GM18502 (cell line): ENCODE results near the gene ATP5F1E.
A peak's percentile ranks its signal among the peaks of the same experiment; 100 is the strongest.
"Not testable (repeated sequence)": the region's sequence is repeated elsewhere in the genome, so short reads cannot be mapped to it uniquely, and the experiment has no call there.

Experiments
- ATAC-seq: cut with Tn5 transposase; IDR thresholded peaks from one replicate; pipeline ENCODE4 v1.9.1; 2021; ENCODE audit warnings: mild to moderate bottlenecking; ENCODE audit not compliant: unreplicated experiment, poor library complexity

Gene ATP5F1E

DNA sequence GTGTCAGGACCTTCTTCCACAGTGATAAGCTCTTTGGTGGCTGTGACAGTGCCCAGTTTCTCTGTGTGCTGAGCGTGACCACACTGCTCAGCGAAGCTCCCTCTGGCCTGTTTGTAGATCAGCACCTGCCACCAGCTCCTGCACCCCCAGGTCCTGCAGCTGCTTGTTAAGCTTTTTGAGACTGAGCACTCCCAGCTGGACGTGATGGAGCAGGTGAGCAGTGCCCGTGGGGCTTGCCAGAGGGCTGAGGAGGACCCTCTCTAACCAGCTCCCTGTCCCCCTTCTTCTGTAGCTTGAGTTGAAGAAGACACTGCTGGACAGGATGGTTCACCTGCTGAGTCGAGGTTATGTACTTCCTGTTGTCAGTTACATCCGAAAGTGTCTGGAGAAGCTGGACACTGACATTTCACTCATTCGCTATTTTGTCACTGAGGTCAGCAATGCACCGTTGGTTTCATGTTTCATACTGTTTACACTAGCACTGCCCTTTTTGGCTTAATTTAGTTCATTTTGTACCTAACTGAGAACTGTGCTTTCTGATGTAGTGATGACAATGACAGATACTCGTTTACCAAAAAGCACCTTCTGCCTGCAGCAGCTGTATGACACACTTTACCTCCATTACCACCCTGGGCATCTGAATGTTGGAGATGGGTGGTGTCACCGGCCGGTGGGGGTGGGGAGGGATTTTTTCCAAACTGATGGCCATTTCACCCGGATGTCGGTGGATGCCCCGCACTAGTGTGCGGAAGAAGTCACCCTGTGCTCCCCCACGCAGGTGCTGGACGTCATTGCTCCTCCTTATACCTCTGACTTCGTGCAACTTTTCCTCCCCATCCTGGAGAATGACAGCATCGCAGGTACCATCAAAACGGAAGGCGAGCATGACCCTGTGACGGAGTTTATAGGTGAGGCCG is 38.5 kb downstream of the ATP5F1E start:
- ATAC-seq, result no peak

DNA sequence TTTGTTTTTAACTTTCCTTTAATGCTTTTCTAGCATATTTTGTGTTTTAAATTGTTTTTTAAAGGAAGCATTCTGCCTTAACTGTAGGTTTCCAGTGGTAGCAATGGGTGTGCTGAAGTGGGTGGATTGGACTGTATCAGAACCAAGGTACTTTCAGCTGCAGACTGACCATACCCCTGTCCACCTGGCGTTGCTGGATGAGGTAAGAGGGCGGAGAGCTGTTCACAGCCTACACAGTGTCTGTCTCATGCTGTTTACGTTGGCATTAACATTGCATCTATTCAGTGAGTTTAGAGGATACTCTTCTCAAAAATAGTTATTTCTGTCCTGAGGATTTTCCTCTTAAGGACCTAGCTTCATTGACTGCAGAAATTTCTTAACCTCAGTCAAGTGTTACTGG is 39.2 kb downstream of the ATP5F1E start:
- ATAC-seq, result no peak

DNA sequence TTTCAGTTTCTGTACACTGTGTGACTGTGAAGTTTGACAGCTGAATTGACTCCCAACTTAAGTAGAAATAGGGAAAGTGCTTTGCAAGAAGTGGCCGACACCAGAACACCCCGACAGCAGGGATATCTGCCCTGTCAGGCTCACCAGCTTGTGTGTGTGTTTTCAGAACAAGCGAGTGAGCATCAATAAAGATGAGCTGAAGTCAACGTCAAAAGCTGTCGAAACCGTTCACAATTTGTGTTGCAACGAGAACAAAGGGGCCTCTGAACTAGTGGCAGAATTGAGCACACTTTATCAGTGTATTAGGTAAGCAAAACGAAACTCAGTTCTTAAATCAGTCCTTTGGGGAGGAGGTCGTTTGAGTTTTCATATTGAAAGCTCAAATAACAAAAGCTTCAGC is 40.4 kb downstream of the ATP5F1E start:
- ATAC-seq, result no peak

DNA sequence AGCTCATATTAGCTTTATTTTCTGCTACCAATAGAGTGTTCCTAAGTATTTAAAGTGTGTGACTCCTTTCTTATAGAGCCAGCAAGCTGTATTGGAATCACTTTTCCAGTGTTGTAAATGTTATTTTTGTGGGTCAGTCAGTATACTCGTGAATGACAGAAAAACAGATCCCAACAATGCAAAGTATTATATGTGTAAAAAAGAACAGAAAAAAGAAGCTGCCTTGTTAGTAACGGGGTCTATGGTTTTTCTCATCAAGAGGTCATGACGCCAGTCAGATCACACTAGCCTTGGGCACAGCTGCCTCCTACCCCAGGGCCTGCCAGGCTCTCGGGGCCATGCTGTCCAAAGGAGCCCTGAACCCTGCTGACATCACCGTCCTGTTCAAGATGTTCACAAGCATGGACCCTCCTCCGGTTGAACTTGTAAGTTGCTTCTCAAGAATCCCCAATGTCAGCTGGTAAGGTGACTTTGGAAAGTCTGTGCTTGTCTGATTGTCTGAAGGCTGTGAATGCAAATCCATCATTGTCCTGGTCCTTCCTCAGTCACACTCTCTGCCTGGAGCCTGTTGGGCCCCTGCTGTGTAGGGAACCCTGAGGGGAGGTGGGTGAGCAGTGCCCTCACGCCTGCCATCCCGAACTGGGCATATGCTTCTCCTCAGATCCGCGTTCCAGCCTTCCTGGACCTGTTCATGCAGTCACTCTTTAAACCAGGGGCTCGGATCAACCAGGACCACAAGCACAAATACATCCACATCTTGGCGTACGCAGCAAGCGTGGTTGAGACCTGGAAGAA is 41.3 kb downstream of the ATP5F1E start:
- ATAC-seq, result no peak

DNA sequence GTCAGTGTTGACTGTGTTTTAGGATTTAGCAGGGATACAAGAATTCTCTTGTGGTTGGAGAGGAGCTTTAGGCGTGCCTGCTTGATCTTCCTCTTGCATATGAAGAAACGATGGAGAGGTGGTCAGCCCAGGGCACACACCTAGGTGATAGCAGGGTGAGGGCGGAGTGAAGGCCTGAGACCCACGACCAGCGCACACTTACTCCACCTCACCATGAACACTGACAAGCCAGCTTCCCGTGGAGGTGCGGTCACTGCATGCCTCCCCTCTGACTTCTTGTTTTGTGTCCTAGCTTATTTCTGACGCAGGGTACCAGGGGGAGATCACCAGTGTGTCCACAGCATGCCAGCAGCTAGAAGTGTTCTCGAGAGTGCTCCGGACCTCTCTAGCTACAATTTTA is 42.9 kb downstream of the ATP5F1E start:
- no peak for ATAC-seq

DNA sequence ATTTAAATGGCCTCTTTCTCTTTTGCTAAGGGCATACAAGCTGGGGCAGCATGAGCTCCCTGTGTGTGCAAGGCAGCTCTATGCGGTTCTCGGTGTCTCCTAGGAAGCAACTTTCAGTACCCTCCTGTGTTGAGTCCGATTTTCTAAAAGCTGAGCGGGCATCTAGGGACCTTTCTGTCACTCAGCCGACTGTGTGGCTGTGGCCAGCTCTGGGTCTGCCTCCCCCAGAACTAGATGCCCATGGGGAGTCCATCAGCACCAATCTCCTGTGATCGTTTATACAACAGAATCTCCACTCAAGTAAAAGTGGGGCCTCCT is 43.6 kb downstream of the ATP5F1E start:
- no peak for ATAC-seq

DNA sequence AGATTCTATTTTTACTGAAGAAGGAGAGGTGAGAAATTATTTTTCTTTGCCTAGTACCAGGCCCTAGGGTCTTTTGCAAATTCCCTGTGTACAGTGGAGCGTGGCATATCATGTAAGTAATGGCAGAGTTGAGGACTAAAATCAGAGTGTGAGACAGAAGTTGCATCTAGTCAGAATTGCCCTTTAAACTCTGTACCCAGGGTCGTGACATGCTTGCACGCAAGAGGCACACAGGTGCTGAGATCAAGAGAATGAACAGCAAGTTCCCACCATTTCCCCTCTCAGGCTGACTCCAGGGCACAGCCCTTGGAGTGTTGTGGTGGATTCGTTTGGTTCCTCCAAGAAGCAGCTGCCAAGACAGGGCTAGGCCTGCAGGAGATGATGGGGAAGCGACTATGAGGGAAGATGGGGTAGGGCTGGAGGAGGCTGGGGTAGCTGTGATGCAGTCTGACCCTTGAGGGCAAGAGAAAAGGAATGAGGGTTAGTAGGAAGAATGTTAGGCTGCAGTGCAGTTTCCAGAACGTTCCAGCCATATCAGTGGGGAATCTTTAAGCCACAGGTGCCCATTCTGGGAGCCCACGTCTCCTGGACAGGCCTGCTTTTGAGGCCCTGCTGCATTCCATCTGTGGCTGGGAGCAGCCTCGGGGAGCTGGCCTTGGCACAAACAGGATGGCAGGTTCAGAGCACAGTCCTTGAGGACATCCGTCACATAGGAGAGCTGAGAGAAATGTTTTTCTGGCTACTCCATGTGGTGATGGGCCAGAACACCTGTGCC is 44.2 kb downstream of the ATP5F1E start:
- no peak for ATAC-seq

DNA sequence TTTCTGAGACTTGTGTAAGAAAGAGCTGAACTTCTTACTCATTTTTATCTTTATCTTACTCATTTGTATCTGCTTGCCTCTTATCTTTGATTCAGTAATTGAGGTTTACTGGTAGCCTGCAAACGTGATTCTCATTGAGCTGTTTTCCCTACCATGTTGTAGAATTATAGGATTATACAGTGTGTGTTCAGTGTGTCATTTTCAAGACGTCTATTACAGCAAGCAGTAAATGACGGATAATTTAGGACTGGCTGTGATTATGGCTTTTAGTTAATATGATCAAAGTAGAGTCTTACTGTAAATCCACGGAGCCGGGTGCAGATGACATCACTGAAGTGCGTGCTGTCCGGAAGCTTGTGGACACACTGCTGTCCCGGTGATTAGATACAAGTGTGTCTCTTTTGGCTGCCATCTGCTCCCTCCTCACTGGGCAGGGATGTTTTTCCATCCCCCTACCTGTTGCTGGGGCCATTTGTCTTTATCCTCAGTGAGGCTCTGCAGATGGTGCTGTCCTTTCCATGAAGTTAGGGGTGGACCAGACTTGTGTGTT is 45.1 kb downstream of the ATP5F1E start:
- no peak for ATAC-seq

DNA sequence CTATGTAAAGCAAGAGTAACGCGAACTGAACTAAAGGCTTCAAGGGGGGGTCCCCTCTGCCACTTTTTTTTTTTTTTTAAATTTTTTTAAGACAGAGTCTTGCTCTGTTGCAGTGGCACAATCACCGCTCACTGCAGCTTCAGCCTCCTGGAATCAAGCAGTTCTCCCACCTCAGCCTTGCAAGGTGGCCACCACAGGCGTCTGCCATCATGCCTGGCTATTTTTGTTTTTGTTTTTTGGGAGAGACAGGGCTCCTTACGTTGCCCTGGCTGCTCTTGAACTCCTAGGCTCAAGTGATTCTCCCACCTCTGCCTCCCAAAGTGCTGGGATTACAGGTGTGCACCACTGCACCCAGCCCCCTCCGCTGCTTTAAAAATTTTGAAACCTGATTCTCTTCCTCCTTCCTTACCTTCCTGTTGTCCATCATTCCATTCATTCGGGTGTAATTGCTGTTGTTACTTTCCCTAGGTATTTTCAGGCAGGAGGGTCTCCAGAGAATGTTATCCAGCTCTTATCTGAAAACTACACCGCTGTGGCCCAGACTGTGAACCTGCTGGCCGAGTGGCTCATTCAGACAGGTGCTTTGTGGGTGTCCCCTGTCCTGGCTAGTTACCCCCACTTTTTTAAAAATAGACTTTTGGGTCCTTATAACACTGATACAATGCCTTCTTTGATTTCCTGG is 45.7 kb downstream of the ATP5F1E start:
- no peak for ATAC-seq

DNA sequence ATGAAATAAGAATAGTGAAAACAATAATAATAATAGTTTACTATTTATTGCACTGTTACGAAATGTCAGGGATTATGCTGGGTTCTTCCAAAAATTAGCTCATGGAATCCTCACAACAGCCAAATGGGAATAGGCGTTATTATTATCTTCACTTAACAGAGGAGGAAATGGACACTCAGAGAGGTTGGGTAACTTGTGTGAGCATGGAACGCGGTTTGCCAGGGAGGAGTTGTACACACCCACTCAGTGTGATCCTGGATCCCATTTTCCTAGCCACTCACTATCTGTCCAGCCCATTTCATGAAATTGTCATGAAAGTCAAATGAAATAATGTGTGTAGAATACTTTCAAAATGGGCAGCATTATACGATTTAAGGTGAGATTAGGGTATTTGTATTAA is 46.5 kb downstream of the ATP5F1E start:
- ATAC-seq, result no peak

DNA sequence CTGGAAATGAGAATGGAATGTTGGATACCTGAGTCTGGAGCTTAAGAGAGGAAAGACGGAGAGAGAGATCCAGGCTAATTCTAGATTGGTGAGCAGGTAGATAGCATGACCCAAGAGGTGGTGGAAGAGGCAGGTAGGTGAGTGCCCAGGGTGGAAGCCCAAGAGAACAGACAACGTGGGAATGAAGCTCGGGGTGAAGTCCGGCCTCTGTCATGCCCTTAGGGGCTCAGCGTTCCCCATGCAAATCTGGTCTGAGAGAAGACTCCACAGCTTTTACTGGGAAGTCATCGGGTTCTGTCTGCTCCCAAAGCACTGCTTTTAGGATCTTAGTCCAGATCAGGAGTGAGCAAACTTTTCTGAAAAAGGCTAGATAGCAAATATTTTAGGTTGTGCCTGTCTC is 47.4 kb downstream of the ATP5F1E start:
- ATAC-seq, result no peak

DNA sequence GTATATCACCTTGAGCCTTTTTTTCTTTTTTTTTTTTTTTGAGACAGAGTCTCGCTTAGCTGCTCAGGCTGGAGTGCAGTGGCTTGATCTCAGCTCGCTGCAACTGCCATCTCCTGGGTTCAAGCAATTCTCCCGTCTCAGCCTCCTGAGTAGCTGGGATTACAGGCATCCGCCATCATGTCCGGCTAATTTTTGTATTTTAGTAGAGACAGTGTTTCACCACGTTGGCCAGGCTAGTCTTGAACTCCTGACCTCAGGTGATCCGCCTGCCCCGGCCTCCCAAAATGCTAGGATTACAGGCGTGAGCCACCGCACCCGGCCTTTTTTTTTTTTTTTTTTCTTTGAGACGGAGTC is 49.0 kb downstream of the ATP5F1E start:
- ATAC-seq, result not testable (repeated sequence)

DNA sequence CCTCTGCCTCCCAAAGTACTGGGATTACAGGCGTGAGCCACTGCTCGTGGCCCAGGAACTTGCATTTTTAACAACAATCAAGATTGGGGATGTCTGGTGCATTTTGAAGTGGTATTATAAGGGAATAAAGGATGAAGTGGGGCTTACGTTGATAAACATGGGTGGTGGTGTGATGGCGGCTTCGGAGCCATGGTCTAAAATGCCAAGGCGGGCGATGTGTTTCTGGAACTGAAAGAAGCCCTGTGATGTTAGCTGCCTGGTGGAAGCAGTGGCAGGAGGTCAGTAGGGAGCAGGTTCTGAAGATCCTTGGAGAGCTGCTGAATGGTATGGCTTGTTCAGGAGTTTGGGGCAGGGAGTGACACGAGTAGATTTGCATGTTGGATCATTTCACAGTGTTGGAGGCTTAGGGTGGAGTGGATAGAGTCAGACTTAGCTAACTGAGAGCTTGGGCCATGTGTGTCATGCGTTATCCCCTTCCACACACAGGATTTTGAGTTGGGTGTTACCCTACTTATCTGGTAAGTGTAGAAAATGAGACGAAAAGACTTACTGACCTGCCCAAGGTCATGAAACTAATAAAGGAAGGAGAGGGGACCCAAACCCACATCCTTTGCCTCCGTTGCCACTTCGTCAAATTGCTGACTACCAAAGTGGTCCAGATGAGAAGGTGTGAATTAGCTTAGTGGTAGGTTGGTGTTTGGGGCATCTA is 49.6 kb downstream of the ATP5F1E start:
- ATAC-seq, result no peak

DNA sequence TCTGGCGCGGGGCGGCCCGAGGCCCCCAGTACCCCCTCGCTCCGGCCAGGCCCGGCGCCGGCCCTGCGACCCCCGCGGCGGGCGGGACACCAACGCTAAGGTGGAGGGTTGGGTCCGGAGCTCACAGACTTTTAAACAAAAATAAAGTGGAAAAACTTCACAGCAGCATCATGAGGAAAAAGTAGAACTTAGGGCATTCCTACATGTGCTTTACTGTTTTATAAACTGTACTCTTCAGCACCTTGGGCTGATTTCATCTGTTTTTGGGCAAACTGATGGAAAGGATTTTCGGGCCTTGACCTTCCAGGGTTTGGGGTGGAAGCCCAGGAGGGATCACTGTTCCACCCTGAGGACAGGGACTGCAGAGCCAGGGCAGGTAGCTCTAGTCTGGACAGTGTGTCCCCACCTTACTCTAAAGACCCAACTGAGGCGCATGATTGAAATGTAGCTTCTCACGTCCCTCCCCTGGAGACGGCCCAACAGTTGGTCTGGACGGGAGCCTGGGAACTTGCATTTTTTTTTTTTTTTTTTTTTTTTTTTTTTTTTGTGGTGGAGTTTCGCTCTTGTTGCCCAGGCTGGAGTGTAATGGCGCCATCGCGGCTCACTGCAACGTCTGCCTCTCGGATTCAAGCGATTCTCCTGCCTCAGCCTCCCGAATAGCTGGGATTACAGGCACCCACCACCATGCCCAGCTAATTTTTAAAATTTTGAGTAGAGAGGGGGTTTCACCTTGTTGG is 50.3 kb downstream of the ATP5F1E start:
- ATAC-seq, result peak; percentile 4

DNA sequence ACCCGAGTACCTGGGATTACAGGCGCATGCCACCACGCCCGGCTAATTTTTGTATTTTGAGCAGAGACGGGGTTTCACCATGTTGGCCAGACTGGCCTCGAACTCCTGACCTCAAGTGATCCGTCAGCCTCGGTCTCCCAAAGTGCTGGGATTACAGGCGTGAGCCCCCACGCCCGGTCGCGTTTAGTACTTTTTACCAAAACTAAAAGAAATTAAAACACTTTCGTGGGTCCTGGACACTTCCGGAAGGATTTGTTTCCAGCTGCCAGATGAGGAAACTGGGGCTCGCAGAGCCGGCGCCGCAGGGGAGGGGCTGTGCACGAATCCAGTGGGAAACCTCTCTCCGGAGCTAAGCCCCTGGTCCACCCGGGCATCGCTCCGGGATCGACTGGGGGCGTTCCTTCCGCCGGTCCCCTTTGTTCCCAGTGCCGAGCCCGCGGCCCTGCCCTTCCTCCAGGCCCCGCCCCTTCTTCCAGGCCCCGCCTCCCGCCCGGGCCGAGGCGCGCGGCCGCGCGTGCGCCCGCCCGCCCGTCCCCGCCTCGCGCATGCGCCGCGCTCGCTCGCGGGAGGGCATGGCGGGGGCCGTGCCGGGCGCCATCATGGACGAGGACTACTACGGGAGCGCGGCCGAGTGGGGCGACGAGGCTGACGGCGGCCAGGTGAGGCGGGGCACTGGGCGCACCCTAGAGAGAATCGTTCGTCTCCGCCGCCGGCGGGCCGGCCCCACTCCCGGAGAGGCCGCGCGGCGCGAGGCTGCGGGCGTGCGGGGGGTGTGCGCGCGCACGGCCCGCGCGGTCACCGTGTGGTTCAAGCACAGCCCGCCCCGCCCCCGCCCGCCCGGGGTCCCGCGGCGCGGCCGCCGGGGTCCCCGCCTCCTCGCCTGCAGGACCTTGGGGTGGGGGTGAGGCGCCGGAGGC is 51.2 kb downstream of the ATP5F1E start, which contains the start of gene NELFCD:
Gene NELFCD, plus strand, starts transcription at position 546 of the 917 bp plus-strand sequence. Its CDS starts 54 bp downstream, at position 600.
- peak; percentile 79 for ATAC-seq

DNA sequence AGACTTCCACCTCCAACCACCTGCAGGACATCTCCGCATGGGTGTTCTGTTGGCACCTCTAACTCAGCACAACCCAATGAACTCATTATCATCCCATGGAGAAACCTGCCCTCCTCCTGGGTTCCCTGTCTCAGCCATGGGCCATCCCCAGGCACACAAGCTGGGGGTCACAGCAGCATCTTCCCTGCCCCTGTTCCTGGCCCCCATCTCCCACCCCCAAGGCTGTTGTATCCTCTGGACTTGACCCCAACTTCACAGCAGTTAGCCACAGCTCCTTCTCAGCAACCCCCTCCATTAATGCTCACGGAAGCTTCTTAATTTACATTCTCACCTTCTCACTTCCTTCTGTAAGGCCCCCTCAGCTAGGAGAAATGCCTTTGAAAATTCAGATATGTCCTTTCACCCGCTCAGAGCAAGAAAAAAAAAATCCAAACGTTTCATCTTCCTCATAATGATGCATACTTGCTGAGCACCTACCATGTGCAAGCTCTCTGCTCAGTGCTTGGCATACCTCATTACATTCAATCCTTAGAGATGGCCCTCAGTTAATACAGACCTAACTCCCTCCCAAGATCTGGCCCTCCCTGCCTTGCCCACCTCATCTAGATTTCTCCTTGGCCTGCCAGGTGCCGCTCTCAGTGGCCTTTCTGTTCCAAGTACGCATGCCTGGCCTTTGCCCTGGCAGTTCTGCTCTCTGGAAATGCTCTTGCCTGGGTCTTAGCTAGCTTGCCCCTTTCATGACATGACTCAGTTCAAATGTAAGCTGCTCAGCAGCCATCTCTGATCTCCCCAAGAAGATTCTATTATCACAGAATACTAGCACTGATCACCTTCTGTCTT is 53.6 kb downstream of the ATP5F1E start:
- ATAC-seq, result no peak
